Osteocyte (in vitro differentiated cells): ENCODE measurements around the gene MBIP. TPM values are rescaled to one million over a fixed set of nuclear protein-coding genes. Genes with fewer than 3 reads are reported as not detected.

ENCODE experiments used
- DNase-seq: peaks from one replicate; pipeline ENCODE4 v3.0.0; 2021; ENCODE audit warnings: mixed read lengths; ENCODE audit not compliant: unreplicated experiment; ENCODE audit errors: extremely low spot score
- H3K27ac Mint-ChIP-seq: one replicate; pipeline ENCODE4 v1.8.0; 2021; ENCODE audit warnings: mild to moderate bottlenecking, mixed read lengths; ENCODE audit not compliant: unreplicated experiment
- H3K27me3 Mint-ChIP-seq: one replicate; pipeline ENCODE4 v1.8.0; 2021; ENCODE audit warnings: mixed read lengths; ENCODE audit not compliant: unreplicated experiment
- H3K36me3 Mint-ChIP-seq: one replicate; pipeline ENCODE4 v1.8.0; 2021; ENCODE audit warnings: mixed read lengths; ENCODE audit not compliant: unreplicated experiment
- H3K4me1 Mint-ChIP-seq: one replicate; pipeline ENCODE4 v1.8.0; 2021; ENCODE audit warnings: mixed read lengths; ENCODE audit not compliant: unreplicated experiment
- H3K4me3 Mint-ChIP-seq: one replicate; pipeline ENCODE4 v1.8.0; 2021; ENCODE audit warnings: mild to moderate bottlenecking, moderate library complexity, mixed read lengths; ENCODE audit not compliant: unreplicated experiment
- H3K9me3 Mint-ChIP-seq: one replicate; pipeline ENCODE4 v1.8.0; 2021; ENCODE audit warnings: mixed read lengths; ENCODE audit not compliant: unreplicated experiment
- CTCF ChIP-seq: fragments of 200-600 bp; sonication (generic); IDR thresholded peaks from 2 replicates; pipeline ENCODE4 v1.5.0; 2021; ENCODE audit warnings: antibody characterized with exemption, mild to moderate bottlenecking, moderate library complexity
- total RNA-seq: library from RNA; stranded (reverse); gene quantifications from 2 replicates; pipeline ENCODE4 v1.2.1, GENCODE V29; 2021

Gene MBIP
- total RNA-seq, 1 donor from 2014 or later = 26.2 TPM

- Mint-ChIP-seq H3K36me3 (no peaks in the 10 kb centered on the region), H3K4me3 (peak overlapping the region; percentile 92)
- TF ChIP-seq CTCF = no peak
Measured at GRCh38 chr14:36320897-36321381, 502 bp upstream of the MBIP start.

GRCh38 chr14:36319899-36320199 lies 588 bp downstream of the MBIP start:
- no peak for DNase-seq
- H3K9me3 Mint-ChIP-seq = no peaks in the 10 kb centered on the region
- H3K4me3 Mint-ChIP-seq = peak overlapping the region; percentile 92

More at GRCh38 chr14:36320897-36321381, 502 bp upstream of the MBIP start:
- Mint-ChIP-seq H3K4me1 (peaks cover 23% of the 10 kb centered on the region), H3K27ac (peak overlapping the region; percentile 95), H3K27me3 (peaks cover 34% of the 10 kb centered on the region), H3K9me3 (no peaks in the 10 kb centered on the region)
- no peak for DNase-seq

GRCh38 chr14:36317650-36318049 lies 2.8 kb downstream of the MBIP start:
- Mint-ChIP-seq H3K27me3 (peaks cover 11% of the 10 kb centered on the region), H3K4me1 (peaks cover 23% of the 10 kb centered on the region), H3K27ac (no peak overlapping the region), H3K4me3 (no peak overlapping the region), H3K36me3 (peaks cover 8% of the 10 kb centered on the region), H3K9me3 (no peaks in the 10 kb centered on the region)
- TF ChIP-seq CTCF = no peak
- DNase-seq = no peak

More at GRCh38 chr14:36319899-36320199, 588 bp downstream of the MBIP start:
- Mint-ChIP-seq H3K27ac (peak overlapping the region; percentile 95), H3K27me3 (peaks cover 28% of the 10 kb centered on the region), H3K36me3 (no peaks in the 10 kb centered on the region), H3K4me1 (peaks cover 23% of the 10 kb centered on the region)
- no peak for TF ChIP-seq CTCF

GRCh38 chr14:36316131-36316530 lies 4.3 kb downstream of the MBIP start:
- DNase-seq = no peak
- peaks cover 3% of the 10 kb centered on the region for H3K27me3 Mint-ChIP-seq
- no peak for TF ChIP-seq CTCF
- H3K36me3 Mint-ChIP-seq = peaks cover 8% of the 10 kb centered on the region
- H3K4me1 Mint-ChIP-seq = peaks cover 23% of the 10 kb centered on the region
- H3K9me3 Mint-ChIP-seq = no peaks in the 10 kb centered on the region
- no peak overlapping the region for H3K4me3 Mint-ChIP-seq
- H3K27ac Mint-ChIP-seq = no peak overlapping the region

GRCh38 chr14:36315159-36315853 lies 5.1 kb downstream of the MBIP start:
- H3K4me1 Mint-ChIP-seq = peaks cover 18% of the 10 kb centered on the region
- H3K9me3 Mint-ChIP-seq = no peaks in the 10 kb centered on the region
- H3K27me3 Mint-ChIP-seq = no peaks in the 10 kb centered on the region
- no peak overlapping the region for H3K4me3 Mint-ChIP-seq
- no peak for DNase-seq
- no peak for TF ChIP-seq CTCF
- no peak overlapping the region for H3K27ac Mint-ChIP-seq
- H3K36me3 Mint-ChIP-seq = peaks cover 15% of the 10 kb centered on the region
